CD4-positive, alpha-beta T cell treated with Interleukin-17A for 1 hour (primary cell): ENCODE results near the gene ABCE1.

Experiments
- DNase-seq: peaks from one replicate; pipeline ENCODE4 v3.0.0-alpha.2; 2020

Gene ABCE1

GRCh38 chr4:145177906-145178538 is 79.9 kb downstream of the ABCE1 start:
- peak; percentile 29 for DNase-seq

- DNase-seq, result peak; percentile 53
Measured at GRCh38 chr4:145178740-145179280, 80.7 kb downstream of the ABCE1 start.
